ENCODE measurements around the gene CACNA1B.

DNA sequence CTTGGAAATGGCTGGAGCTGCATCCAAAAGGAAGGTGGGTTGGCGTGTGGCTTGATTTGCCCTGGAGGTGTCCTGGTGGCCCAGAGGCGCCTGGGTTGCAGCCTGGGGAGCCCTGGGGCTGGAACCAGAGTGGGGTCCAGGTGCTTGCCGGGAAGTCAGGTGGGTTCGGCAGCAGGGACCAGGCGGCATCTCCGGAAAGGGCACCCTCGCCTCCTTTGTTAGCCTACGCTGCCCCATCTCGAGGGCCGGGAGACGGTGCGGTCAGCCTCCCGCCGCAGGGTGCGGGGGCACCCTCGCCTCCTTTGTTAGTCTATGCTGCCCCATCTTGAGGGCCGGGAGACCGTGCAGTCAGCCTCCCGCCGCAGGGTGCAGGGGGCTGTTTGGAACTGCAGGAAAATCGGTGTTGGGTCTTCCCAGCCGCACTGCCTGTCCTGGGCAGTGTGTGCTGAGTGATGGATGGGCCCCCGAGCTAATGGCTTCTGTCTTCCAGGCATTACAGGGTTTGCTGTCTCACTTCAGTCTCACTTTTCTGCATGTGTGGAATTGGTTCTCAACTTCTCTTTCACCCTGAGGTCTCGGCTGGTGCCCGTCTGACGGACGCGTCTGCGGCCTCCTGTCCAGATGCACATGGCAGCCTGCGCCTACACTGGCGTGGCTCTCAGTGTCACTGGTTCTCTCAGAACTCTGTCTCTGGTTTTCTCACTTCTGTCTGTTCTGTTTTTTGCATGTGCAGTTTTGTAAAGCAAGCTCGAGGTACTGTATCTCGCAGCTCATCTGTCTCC, 139.0 kb downstream of the CACNA1B start:
- TF ChIP-seq, protein P1, sequence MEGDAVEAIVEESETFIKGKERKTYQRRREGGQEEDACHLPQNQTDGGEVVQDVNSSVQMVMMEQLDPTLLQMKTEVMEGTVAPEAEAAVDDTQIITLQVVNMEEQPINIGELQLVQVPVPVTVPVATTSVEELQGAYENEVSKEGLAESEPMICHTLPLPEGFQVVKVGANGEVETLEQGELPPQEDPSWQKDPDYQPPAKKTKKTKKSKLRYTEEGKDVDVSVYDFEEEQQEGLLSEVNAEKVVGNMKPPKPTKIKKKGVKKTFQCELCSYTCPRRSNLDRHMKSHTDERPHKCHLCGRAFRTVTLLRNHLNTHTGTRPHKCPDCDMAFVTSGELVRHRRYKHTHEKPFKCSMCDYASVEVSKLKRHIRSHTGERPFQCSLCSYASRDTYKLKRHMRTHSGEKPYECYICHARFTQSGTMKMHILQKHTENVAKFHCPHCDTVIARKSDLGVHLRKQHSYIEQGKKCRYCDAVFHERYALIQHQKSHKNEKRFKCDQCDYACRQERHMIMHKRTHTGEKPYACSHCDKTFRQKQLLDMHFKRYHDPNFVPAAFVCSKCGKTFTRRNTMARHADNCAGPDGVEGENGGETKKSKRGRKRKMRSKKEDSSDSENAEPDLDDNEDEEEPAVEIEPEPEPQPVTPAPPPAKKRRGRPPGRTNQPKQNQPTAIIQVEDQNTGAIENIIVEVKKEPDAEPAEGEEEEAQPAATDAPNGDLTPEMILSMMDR (IDR thresholded peaks at IDR 0.05) = no peak
- no peak for TF ChIP-seq POLR2AphosphoS5 (IDR thresholded peaks at IDR 0.05)

Data from gastroesophageal sphincter (tissue), 3 donors.